Measurements from ENCODE around the gene LEO1.

Gene LEO1

GRCh38 chr15:51924156-51925068 is 47.2 kb downstream of the LEO1 start:
- DNase-seq = no peak

GRCh38 chr15:51917493-51917892 is 54.1 kb downstream of the LEO1 start:
- DNase-seq = no peak

- no peak for DNase-seq
Measured at GRCh38 chr15:51912528-51912927, 59.0 kb downstream of the LEO1 start.

- no peak for DNase-seq
Measured at GRCh38 chr15:51909584-51909983, 62.0 kb downstream of the LEO1 start.

GRCh38 chr15:51908316-51908715 is 63.3 kb downstream of the LEO1 start:
- DNase-seq = no peak

GRCh38 chr15:51907136-51907862 is 64.3 kb downstream of the LEO1 start:
- DNase-seq = no peak

- no peak for DNase-seq
Measured at GRCh38 chr15:51904931-51905330, 66.6 kb downstream of the LEO1 start.

- no peak for DNase-seq
Measured at GRCh38 chr15:51904421-51904820, 67.2 kb downstream of the LEO1 start.

GRCh38 chr15:51889486-51889885 is 82.1 kb downstream of the LEO1 start:
- no peak for DNase-seq

- DNase-seq = no peak
Measured at GRCh38 chr15:51888593-51889195, 82.9 kb downstream of the LEO1 start.
